ENCODE measurements around the gene MAGIX. TPM values are rescaled to one million over a fixed set of nuclear protein-coding genes. Genes with fewer than 3 reads are reported as not detected.

Gene MAGIX
- total RNA-seq, 1 donor from 2014 or later = 2.4 TPM

DNA sequence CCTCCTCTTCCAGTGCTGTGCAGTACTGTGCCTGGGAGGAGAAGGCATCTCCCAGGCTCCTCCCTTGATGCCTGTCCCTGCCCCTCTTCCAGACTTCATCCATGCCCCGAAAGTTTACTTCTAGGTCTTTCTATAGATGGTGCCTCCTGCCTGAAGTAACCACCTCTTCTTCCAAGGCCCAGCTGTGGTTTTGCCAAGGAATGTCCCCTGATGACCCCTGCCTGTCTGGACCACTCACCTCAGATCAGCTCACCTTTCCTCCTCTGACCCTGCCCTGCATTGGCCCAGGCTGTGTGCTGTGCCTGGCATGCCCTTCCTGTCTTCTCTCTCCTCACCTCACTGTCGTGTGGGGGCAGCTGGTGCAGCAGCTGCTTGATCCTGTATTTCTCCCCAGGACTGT is 16.8 kb downstream of the MAGIX start:
- Histone ChIP-seq H3K36me3 (peaks cover 41% of the 10 kb centered on the region), H3K27me3 (ENCODE audit: low read depth) (no peaks in the 10 kb centered on the region), H3K4me1 (peaks cover 4% of the 10 kb centered on the region), H3K4me3 (no peak overlapping the region), H3K27ac (replicated peaks) (no peak overlapping the region), H3K9me3 (replicated peaks) (no peaks in the 10 kb centered on the region)
- intact Hi-C loops (cut with micrococcal nuclease) = no loop called here
- no peak for TF ChIP-seq CTCF (IDR thresholded peaks at IDR 0.05; ENCODE audit: borderline replicate concordance)
- DNase-seq = no peak

- intact Hi-C loops (cut with micrococcal nuclease) = no loop called here
Measured at GRCh38 chrX:49183701-49184281, 21.2 kb downstream of the MAGIX start.

GRCh38 chrX:49184294-49185281 is 22.0 kb downstream of the MAGIX start:
- Histone ChIP-seq H3K9me3 (replicated peaks) (no peaks in the 10 kb centered on the region), H3K27ac (replicated peaks) (peak overlapping the region; percentile 88), H3K4me3 (peak overlapping the region; percentile 69), H3K36me3 (peaks cover 26% of the 10 kb centered on the region), H3K4me1 (peaks cover 15% of the 10 kb centered on the region), H3K27me3 (ENCODE audit: low read depth) (no peaks in the 10 kb centered on the region)
- peak; percentile 91 for DNase-seq
- intact Hi-C loops (cut with micrococcal nuclease) = no loop called here
- TF ChIP-seq CTCF (IDR thresholded peaks at IDR 0.05; ENCODE audit: borderline replicate concordance) = no peak

More at GRCh38 chrX:49183701-49184281, 21.2 kb downstream of the MAGIX start:
- H3K4me3 ChIP-seq = peak overlapping the region; percentile 69
- H3K36me3 ChIP-seq = peaks cover 34% of the 10 kb centered on the region
- no peak for DNase-seq
- TF ChIP-seq CTCF (IDR thresholded peaks at IDR 0.05; ENCODE audit: borderline replicate concordance) = no peak
- peaks cover 15% of the 10 kb centered on the region for H3K4me1 ChIP-seq
- H3K27me3 ChIP-seq (ENCODE audit: low read depth) = no peaks in the 10 kb centered on the region
- peak overlapping the region; percentile 88 for H3K27ac ChIP-seq (replicated peaks)
- no peaks in the 10 kb centered on the region for H3K9me3 ChIP-seq (replicated peaks)

- DNase-seq = peak; percentile 85
- Histone ChIP-seq H3K36me3 (peaks cover 18% of the 10 kb centered on the region), H3K4me3 (peak within 1 kb of the TSS; percentile 69), H3K9me3 (replicated peaks) (no peaks in the 10 kb centered on the region), H3K27ac (replicated peaks) (peak within 1 kb of the TSS; percentile 88), H3K27me3 (ENCODE audit: low read depth) (no peaks in the 10 kb centered on the region), H3K4me1 (peaks cover 24% of the 10 kb centered on the region)
- intact Hi-C loops (cut with micrococcal nuclease) = no loop called here
- TF ChIP-seq CTCF (IDR thresholded peaks at IDR 0.05; ENCODE audit: borderline replicate concordance) = peak; percentile 37
Measured at GRCh38 chrX:49186125-49187027, 23.8 kb downstream of the MAGIX start, which contains the start of gene PRICKLE3. PRICKLE3 (minus strand) TSS chrX:49186373; CDS start chrX:49186297, 76 bp downstream.

- peak overlapping the region; percentile 88 for H3K27ac ChIP-seq (replicated peaks)
- DNase-seq = no peak
- no peaks in the 10 kb centered on the region for H3K9me3 ChIP-seq (replicated peaks)
- no peak for TF ChIP-seq CTCF (IDR thresholded peaks at IDR 0.05; ENCODE audit: borderline replicate concordance)
- no peak overlapping the region for H3K4me3 ChIP-seq
- intact Hi-C loops (cut with micrococcal nuclease) = no loop called here
- H3K4me1 ChIP-seq = peaks cover 30% of the 10 kb centered on the region
- H3K36me3 ChIP-seq = peaks cover 16% of the 10 kb centered on the region
- H3K27me3 ChIP-seq (ENCODE audit: low read depth) = no peaks in the 10 kb centered on the region
Measured at GRCh38 chrX:49187028-49187394, 24.5 kb downstream of the MAGIX start.
